Measurements from ENCODE around the gene SERINC4. TPM values are rescaled to one million over a fixed set of nuclear protein-coding genes. Genes with fewer than 3 reads are reported as not detected.

SERINC4 gene
- total RNA-seq, 1 donor from 2014 or later: not detected

- Histone ChIP-seq H3K9me3 (no peaks in the 10 kb centered on the region), H3K4me1 (peaks cover 41% of the 10 kb centered on the region), H3K4me3 (peak overlapping the region; percentile 90), H3K36me3 (peaks cover 41% of the 10 kb centered on the region), H3K27me3 (ENCODE audit: low read depth) (no peaks in the 10 kb centered on the region), H3K27ac (peak overlapping the region; percentile 96)
- DNase-seq (peak; percentile 67), ATAC-seq (peak; percentile 31 to 34)
- intact Hi-C loops (cut with DNase I): no loop called here
- TF ChIP-seq, protein P1, sequence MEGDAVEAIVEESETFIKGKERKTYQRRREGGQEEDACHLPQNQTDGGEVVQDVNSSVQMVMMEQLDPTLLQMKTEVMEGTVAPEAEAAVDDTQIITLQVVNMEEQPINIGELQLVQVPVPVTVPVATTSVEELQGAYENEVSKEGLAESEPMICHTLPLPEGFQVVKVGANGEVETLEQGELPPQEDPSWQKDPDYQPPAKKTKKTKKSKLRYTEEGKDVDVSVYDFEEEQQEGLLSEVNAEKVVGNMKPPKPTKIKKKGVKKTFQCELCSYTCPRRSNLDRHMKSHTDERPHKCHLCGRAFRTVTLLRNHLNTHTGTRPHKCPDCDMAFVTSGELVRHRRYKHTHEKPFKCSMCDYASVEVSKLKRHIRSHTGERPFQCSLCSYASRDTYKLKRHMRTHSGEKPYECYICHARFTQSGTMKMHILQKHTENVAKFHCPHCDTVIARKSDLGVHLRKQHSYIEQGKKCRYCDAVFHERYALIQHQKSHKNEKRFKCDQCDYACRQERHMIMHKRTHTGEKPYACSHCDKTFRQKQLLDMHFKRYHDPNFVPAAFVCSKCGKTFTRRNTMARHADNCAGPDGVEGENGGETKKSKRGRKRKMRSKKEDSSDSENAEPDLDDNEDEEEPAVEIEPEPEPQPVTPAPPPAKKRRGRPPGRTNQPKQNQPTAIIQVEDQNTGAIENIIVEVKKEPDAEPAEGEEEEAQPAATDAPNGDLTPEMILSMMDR (IDR thresholded peaks at IDR 0.05): no peak
Measured at GRCh38 chr15:43792761-43793476, 7.1 kb downstream of the SERINC4 start.

GRCh38 chr15:43791993-43792760, 7.8 kb downstream of the SERINC4 start, which contains the start of gene SERF2:
Gene SERF2, plus strand, starts transcription at chr15:43792320. Its CDS starts 57 bp downstream, at chr15:43792377.
- Histone ChIP-seq H3K4me1 (peaks cover 36% of the 10 kb centered on the region), H3K36me3 (peaks cover 37% of the 10 kb centered on the region), H3K4me3 (peak within 1 kb of the TSS; percentile 90), H3K9me3 (no peaks in the 10 kb centered on the region), H3K27ac (peak within 1 kb of the TSS; percentile 96), H3K27me3 (ENCODE audit: low read depth) (no peaks in the 10 kb centered on the region)
- TF ChIP-seq, protein P1 (IDR thresholded peaks at IDR 0.05): no peak
- intact Hi-C loops (cut with DNase I): no loop called here
- peak; percentile 100 for DNase-seq
- peak; percentile 97 to 98 for ATAC-seq

- Histone ChIP-seq H3K27ac (no peak overlapping the region), H3K4me1 (peaks cover 15% of the 10 kb centered on the region), H3K36me3 (peaks cover 10% of the 10 kb centered on the region), H3K4me3 (no peak overlapping the region), H3K9me3 (no peaks in the 10 kb centered on the region), H3K27me3 (ENCODE audit: low read depth) (no peaks in the 10 kb centered on the region)
- intact Hi-C loops (cut with DNase I): no loop called here
- TF ChIP-seq, protein P1 (IDR thresholded peaks at IDR 0.05): no peak
- ATAC-seq (no peak), DNase-seq (no peak)
Measured at GRCh38 chr15:43789409-43789808, 10.6 kb downstream of the SERINC4 start.

- TF ChIP-seq, protein P1 (IDR thresholded peaks at IDR 0.05): no peak
- no peak for ATAC-seq
- intact Hi-C loops (cut with DNase I): no loop called here
Measured at GRCh38 chr15:43779016-43779415, 21.0 kb downstream of the SERINC4 start.

GRCh38 chr15:43777267-43777914, 22.6 kb downstream of the SERINC4 start:
- Histone ChIP-seq H3K4me3 (peak overlapping the region; percentile 78), H3K27me3 (ENCODE audit: low read depth) (no peaks in the 10 kb centered on the region), H3K27ac (peak overlapping the region; percentile 88), H3K9me3 (no peaks in the 10 kb centered on the region), H3K36me3 (peaks cover 16% of the 10 kb centered on the region), H3K4me1 (peaks cover 24% of the 10 kb centered on the region)
- intact Hi-C loops (cut with DNase I): no loop called here
- peak; percentile 88 for DNase-seq
- peak; percentile 89 to 91 for ATAC-seq
- TF ChIP-seq, protein P1 (IDR thresholded peaks at IDR 0.05): peak; percentile 79

More at GRCh38 chr15:43779016-43779415, 21.0 kb downstream of the SERINC4 start:
- no peak for DNase-seq
- H3K27me3 ChIP-seq (ENCODE audit: low read depth): no peaks in the 10 kb centered on the region
- H3K9me3 ChIP-seq: no peaks in the 10 kb centered on the region
- H3K4me3 ChIP-seq: no peak overlapping the region
- H3K36me3 ChIP-seq: peaks cover 2% of the 10 kb centered on the region
- H3K4me1 ChIP-seq: peaks cover 24% of the 10 kb centered on the region
- no peak overlapping the region for H3K27ac ChIP-seq

Measured in lower lobe of right lung (tissue), 2 donors.